HG02970 (cell line): ENCODE results near the gene ITLN1.
"Not testable (repeated sequence)": the region's sequence is repeated elsewhere in the genome, so short reads cannot be mapped to it uniquely, and the experiment has no call there.

Experiments
- ATAC-seq: cut with Tn5 transposase; IDR thresholded peaks from one replicate; pipeline ENCODE4 v1.9.1; 2021; ENCODE audit warnings: mild to moderate bottlenecking, moderate library complexity, moderate number of reproducible peaks; ENCODE audit not compliant: unreplicated experiment, low FRiP score

The ITLN1 gene

DNA sequence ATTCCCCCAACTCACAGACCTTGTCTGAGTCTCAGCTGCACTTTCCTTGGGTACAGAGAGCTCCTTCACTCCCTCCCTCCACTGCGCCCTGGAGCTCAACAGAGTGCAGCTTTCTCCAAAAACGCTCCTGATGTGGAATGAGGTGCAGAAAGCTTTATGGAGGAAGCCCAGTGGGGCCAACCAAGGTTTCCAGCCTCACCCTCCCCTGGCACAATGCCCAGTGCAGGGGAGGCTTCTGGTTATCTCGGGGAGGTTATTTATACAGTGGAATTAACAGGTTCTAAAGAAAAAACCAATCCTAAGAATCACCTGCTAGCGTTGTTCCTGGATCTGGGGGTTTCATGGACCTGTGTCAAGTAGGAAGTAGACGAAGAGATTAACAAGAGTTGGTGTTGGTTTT is at the start of gene ITLN1:
TSS of gene ITLN1 (minus strand) at position 139 of the 400 bp plus-strand sequence. CDS start 303 bp downstream, outside the sequence.
- ATAC-seq: no peak

DNA sequence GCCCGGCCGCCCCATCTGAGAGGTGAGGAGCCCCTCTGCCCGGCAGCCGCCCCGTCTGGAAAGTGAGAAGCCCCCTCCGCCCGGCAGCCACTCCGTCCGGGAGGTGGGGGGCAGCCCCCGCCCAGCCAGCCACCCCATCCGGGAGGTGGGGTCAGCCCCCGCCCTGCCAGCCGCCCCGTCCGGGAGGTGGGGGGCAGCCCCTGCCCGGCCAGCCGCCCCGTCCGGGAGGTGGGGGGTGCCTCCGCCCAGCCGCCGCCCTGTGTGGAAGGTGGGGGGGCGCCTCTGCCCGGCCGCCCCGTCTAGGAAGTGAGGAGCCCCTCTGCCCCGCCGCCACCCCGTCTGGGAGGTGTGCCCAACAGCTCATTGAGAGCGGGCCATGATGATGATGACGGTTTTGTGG is 48.3 kb upstream of the ITLN1 start:
- not testable (repeated sequence) for ATAC-seq

DNA sequence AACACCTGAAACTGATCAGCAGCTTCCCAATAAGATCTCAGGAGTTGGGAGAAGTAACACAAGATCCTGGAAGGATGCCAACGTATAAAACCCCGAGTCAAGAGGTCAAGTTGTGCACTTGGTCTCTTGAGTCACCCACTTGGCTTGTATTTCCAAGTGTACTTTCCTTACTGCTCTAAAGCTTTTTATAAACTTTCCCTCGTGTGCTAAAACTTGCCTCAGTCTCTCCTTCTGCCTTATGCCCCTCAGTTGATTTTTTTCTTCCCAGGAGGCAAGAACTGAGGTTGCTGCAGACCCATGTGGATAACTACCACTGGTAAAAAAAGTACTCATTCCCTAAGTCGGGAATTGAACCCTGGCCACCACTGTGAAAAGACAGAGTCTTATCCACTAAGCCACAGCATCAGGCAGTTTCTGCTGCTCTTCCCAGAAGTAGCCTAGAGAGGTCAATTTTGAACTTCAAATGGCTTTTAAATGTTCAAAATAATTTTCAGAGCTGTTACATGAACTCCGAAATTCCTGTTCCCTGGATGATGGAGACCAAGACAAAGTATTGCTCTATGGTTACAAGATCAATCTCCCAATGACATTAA is 40.8 kb upstream of the ITLN1 start:
- ATAC-seq: no peak

DNA sequence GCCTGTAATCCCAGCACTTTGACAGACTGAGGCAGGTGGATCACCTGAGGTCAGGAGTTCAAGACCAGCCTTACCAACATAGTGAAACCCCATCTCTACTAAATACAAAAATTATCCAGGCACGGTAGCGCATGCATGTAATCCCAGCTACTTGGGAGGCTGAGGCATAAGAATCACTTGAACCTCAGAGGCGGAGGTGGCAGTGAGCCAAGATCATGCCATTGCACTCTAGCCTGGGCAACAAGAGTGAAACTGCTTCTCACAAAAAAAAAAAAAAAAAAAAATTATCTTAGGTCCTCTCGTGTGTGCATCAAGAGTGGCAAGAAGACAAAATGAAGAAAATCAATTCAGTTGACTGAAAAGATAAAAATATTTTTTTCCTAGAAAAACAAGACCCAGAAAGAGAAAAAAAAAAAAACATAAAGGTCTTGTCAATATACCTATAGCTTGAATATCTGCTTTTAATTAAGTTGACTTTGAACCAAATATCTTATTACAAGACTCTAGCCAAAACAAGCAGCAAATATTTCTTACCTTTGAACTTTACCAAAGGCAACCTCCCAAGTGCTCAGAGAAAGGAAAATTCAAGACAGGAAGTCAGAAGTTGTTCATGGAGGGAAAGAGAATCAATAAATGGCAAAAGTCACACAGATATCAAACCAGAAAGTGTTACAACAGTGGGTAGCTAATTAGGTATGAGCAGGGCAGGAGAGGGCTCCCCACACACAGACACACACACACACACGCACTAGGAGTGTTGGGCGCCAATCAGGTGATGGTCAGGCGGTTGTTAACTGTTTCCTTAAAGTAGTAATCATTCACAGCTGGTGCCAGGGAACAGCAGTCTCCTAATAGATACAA is 40.0 kb upstream of the ITLN1 start:
- ATAC-seq: no peak

DNA sequence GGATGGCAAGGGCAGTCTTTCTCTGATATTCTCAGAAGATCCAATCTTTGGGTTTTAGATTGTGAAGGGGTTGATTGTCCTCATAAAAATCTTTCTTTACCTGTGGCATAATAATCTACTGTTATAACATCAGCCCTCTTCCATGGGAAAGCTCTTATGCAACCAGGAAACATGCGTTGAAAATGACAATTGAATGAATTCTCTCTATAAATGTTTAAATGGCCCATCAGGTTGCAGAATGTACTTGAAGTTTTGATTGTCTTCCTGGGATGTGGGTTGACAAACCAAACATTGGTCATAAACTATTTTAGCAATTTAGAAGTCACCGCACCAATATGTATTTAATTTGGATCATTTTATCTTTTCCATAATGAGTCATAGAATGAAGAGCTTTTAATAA is 31.7 kb upstream of the ITLN1 start:
- no peak for ATAC-seq

DNA sequence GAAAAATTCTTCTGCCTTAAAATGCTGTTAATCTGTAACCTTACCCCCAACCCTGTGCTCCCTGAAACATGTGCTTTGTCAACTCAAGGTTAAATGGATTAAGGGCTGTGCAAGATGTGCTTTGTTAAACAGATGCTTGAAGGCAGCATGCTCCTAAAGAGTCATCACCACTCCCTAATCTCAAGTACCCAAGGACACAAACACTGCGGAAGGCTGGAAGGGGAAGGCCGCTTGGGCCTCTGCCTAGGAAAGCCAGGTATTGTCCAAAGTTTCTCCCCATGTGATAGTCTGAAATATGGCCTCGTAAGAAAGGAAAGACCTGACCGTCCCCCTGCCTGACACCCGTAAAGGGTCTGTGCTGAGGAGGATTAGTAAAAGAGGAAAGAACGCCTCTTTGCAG is 28.2 kb upstream of the ITLN1 start:
- not testable (repeated sequence) for ATAC-seq

DNA sequence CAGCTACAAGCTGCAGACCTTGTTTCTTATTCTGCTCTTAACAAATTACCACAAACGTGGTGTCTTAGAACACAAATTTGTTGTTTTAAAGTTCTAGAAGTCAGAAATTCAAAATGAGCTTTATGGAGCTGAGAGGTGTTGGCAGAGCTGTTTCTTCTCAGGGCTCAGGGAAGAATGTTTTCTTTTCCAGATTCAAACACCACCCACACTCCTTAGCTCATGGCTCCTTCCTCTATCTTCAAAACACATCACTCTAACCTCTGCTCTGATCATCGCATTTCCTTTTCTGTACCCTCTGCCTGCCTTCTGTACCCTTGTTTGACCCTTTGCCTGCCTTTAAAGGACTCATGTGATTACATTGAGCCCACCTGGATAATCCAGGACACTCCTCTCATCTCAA is 26.9 kb upstream of the ITLN1 start:
- ATAC-seq: no peak

DNA sequence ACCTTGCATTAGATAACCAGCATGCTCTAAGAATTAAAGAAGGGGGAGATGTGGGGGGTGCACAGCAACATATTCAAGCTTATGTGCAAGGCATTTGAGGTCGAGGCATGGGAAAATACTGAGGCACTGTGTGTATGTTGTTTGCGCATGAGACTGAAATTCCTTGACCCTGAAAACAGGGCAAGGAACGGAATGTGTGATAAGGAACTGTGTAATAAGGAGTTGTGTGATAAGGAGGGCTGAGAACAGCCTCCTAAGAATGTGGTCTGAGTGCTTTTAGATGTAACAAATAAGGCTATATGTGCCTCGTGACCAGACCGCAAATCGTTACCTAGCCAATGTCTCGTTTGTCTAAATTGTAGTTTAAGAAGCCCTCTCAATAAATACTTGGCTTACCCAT is 26.5 kb upstream of the ITLN1 start:
- no peak for ATAC-seq

DNA sequence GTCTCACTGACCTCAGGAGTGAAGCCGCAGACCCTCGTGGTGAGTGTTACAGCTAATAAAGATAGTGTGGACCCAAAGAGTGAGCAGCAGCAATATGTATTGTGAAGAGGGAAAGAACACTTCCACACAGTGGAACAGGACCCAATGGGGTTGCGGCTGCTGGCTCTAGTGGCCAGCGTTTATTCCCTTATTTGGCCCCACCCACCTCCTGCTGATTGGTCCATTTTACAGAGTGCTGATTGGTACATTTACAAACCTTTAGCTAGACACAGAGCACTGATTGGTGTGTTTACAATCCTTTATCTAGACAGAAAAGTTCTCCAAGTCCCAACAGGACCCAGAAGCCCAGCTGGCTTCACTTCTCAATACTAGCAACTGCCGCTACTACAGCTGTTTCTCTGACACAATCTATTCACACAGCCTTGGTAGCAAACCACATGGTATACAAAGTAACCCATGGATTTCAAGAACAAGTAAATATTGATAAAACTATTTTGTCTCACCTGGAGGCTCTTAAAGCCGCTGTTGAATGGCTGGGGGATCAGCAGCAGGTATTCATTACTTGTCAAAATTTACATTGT is 25.3 kb upstream of the ITLN1 start:
- ATAC-seq: no peak

DNA sequence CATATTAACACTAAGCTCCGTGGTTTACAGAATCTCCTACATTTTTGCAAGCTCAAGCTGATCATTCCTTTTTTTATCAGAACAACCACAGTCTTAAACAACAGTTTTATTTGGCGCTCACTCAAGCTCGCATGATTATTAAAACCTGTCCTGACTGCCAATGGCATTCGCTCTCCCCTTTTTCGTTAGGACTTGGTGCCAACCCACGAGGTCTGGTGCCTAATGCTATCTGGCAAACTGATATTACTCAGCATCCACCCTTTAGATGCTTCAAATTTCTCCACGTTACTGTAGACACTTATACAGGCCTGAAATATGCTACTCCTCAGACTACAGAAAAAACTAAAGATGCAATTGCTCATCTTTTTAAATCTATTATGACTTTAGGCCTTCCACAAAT is 23.0 kb upstream of the ITLN1 start:
- no peak for ATAC-seq

DNA sequence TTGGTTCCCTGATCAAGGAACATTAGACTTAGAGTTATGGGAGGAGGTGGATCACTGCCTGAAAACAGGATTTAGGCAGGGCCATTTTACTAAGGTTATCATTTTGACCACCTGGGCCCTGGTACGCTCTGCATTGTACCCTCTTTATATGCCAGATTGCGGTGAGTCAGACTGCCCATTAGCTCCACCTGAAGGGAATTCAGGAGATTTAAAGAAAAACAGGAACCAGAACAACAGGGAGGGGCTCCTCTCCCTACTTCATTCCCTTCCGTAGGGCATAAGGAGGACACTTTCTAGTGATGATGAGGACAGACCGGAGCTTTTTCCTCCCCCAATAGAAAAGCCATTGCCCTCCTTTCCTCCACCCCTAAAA is 20.6 kb upstream of the ITLN1 start:
- no peak for ATAC-seq

DNA sequence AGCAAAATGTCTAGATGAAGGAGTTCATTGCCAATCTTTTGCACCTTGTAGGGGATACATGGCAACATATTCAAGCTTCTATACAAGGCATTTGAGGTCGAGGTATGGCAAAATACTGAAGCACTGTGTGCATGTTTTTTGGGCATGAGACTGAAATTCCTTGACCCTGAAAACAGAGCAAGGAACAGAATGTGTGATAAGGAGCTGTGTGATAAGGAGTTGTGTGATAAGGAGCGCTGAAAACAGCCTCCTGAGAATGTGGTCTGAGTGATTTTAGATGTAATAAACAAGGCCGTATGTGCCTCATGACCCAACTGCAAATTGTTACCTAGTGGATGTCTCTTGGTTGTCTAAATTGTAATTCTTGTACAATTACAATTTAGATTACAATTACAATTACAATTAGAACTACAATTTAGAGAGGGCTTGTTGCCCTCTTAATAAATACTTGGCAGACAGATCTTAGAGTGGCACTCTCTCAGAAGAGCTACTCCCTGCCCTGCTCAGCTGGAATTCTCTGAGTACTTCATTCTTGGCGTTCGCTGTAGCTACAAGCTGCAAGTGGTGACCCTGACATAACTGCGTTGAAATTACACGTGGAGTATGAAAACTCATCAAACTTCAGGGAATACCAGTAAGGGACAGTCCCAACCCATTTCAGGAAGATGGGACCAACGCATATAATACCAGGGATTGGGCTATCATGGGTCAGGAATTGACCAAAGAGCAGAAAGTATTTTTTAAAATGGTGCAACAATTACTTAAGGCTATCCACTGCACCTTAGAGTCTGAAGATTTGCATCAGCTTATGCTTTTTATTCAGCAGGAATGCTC is 20.0 kb upstream of the ITLN1 start:
- ATAC-seq: no peak

DNA sequence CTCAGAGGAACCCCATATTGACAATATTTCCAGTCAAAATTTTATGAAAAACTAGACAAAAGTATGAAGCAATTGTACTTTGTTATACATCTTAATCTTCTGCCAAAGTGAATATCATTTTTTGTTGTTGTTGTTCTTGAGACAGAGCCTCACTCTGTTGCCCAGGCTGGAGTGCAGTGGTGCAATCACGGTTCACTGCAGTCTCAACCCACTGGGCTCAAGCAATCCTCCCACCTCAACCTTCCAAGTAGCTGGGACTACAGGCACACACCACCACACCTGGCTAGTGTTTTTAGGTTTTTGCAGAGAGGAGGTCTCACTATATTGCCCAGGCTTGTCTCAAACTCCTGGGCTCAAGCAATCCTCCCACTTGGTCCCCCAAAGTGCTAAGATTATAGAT is 17.3 kb upstream of the ITLN1 start:
- not testable (repeated sequence) for ATAC-seq

DNA sequence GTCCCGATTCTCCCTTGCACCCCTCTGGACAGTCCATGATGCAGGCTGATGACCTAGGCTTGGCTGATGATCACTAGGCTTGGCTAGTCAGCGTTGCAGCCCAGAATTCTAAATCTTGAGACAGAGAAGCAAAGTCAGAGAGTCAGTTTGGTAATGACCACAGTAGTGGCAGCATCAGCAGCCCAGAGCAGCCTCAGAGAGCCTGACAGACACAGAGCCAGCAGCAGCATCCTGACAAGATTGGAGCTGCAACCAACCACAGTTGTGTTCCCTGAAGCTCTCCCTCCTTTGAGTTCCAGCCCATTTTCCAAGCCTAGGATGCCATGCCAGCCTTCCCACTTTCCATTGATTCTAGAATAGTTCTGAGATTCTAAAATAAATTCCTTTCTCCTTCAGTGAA is 16.8 kb upstream of the ITLN1 start:
- no peak for ATAC-seq

DNA sequence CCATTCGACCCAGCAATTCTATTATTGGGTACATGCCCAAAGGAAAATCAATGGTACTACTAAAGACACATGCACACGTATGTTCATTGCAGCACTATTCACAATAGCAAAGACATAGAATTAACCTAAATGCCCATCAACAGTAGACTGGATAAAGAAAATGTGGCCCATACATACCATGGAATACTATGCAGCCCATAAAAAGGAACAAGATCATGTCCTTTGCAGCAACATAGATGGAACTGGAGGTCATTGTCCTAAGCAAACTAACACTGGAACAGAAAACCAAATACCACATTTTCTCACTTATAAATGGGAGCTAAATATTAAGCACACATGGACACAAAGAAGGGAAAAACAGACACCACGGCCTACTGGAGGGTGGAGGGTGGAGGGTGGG is 15.7 kb upstream of the ITLN1 start:
- ATAC-seq: not testable (repeated sequence)

DNA sequence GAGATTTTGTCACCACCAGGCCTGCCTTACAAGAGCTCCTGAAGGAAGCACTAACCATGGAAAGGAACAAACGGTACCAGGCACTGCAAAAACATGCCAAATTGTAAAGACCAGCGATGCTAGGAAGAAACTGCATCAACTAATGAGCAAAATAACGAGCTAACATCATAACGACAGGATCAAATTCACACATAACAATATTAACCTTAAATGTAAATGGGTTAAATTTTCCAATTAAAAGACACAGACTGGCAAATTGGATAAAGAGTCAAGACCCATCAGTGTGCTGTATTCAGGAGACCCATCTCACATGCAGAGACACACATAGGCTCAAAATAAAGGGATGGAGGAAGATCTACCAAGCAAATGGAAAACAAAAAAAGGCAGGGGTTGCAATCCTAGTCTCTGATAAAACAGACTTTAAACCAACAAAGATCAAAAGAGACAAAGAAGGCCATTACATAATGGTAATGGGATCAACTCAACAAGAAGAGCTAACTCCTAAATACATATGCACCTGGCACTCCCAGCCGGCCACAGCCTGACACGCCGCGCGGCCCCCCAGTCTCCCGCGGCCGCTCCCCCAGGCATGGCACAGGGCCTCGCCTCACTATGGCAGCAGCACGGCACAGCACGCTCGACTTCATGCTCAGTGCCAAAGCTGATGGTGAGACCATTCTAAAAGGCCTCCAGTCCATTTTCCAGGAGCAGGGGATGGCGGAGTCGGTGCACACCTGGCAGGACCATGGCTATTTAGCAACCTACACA is 9.6 kb upstream of the ITLN1 start:
- not testable (repeated sequence) for ATAC-seq

DNA sequence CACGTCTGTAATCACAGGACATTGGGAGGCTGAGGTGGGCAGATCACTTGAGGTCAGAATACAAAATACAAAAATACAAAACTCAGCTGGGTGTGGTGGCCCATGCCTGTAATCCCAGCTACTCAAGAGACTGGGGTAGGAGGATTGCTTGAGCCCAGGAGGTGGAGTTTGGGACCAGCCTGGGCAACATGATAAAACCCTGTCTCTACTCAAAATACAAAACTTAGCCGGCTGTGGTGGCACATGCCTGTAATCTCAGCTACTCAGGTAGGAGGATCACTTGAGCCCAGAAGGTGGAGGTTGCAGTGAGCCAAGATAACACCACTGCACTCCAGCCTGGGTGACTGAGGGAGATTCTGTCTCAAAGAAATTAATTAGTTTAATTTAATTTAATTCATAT is 6.5 kb upstream of the ITLN1 start:
- ATAC-seq: no peak

DNA sequence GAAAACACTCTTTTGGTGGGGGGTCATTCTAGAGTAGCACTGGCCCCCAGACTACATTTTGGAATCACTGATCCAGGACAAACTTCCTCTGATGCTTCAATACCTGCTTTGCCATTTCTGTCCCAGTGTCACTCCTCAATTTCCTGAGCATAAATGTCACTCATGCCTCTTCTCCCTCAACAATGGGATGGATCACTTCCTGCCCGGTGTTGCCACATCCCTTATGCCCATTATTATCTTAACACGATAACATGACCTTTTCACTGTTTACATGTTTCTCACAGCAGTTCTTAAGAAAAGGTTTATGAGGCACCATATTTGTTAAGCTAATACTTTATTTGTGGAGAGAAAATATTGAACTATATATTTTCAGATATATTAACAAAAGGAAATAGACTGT is 3.9 kb upstream of the ITLN1 start:
- no peak for ATAC-seq

DNA sequence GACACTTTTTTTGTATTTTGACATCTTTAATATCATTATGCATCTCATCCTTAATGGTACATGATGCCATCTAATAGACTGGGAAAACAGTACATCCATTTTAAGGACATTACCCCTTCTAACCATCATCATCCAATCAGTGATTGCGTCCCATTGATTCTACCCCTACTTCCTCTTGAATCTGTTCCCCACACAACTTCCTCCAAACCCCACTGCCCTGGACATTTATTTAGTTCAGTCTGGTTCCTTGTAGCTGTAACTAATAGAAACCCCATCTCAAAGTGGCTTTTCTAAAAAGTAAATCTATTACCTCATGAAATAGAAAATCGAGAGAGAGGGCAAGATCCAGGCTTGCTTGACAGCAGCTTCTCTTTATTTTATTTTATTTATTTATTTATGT is 2.1 kb upstream of the ITLN1 start:
- ATAC-seq: no peak

DNA sequence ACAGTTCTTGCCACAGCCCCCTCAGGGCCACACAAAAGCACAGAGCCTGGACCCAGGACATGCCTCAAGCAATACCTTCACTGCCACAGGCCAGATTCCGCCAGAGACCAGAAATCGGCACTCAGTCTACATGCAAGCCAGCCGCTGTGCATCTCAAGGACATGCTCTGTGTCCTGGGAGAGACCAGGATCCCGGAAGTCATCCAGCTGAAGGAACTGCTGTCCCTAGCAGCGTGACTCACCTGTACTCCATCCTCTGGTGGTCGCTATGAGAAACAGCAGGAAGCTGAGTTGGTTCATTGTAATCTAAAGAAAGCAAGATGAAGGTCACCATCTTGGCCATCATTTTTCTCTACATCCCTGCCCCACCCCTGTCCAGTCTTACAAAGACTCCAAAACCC is 401 bp downstream of the ITLN1 start:
- ATAC-seq: no peak
